GM21360 (cell line): ENCODE measurements around the gene PLS1.
"Not testable (repeated sequence)": the region's sequence is repeated elsewhere in the genome, so short reads cannot be mapped to it uniquely, and the experiment has no call there.

Experiments
- ATAC-seq: cut with Tn5 transposase; IDR thresholded peaks from one replicate; pipeline ENCODE4 v1.9.1; 2021; ENCODE audit warnings: mild to moderate bottlenecking, moderate library complexity; ENCODE audit not compliant: unreplicated experiment

Gene PLS1

DNA sequence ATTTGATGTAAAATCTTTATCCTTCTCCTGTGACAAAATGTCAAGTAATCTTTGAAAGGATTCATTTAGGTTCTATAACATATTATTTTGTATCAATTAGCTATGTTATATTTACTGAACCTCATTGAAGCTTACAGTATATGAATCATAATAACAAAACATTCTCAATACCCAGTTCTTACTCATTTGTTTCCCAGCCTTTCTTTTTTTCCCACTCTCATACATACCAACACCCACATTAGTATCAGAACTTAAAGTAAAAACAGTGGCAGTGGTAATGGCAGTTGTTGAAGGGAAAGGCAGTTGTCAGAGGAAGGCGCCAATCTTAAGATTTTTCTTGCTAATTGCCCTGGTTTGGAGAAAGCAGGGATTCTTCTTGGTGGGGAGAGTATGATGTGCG lies 94.4 kb downstream of the PLS1 start:
- no peak for ATAC-seq

- ATAC-seq, result no peak
These were observed 95.3 kb downstream of the PLS1 start for GRCh38 chr3:142691527-142691926.

DNA sequence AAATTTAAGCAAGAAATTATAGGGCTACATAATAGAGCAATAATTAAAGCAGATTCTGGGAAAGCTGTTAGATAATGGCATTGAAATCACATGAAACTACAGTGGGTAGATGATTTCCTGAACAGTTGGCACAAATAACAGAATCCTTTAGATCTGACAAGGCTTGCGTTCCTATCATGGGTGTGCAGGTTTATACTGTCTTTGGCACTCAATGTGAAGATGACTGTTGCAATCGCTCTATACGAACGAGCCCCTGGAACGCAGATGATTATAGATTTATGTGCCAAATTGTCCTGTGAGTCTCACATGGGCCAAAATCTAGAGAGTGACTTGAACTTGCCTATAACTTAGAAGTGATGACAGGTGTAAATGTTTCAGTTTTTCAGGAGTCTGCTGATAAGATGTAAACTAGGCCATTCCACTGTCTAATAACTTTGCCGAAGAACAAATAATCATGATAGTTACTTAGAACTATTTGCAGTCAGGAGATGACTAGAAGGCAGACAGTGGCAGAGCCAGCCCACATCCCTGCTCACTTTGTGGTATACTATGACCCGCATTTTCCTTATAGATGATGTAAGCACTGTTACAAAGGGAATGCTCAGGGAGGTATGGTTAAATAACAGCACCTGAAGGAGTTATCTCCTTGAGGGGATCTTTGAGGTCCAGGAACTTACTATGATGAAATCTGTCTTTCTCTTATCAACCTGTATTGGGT lies 97.1 kb downstream of the PLS1 start:
- ATAC-seq, result no peak

DNA sequence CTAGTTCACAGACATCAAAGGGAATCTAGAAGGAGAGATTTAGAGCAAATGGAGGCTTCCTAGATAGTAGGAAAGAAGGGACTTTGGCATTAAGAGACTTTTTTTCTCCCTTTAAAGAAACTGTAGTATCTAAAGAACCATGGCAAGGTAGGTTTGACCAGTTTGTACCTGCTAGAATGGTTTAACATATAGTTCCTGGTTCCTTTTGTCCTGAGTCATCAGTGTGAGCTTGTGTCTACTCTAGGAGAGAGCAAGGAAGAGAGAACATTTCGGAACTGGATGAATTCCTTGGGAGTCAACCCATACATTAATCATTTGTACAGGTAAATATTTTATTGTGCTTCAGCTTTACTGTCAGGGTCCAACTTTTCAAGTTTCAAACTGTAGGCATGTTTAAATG lies 98.0 kb downstream of the PLS1 start:
- ATAC-seq, result no peak

GRCh38 chr3:142705198-142705597 lies 109.0 kb downstream of the PLS1 start:
- ATAC-seq, result no peak

DNA sequence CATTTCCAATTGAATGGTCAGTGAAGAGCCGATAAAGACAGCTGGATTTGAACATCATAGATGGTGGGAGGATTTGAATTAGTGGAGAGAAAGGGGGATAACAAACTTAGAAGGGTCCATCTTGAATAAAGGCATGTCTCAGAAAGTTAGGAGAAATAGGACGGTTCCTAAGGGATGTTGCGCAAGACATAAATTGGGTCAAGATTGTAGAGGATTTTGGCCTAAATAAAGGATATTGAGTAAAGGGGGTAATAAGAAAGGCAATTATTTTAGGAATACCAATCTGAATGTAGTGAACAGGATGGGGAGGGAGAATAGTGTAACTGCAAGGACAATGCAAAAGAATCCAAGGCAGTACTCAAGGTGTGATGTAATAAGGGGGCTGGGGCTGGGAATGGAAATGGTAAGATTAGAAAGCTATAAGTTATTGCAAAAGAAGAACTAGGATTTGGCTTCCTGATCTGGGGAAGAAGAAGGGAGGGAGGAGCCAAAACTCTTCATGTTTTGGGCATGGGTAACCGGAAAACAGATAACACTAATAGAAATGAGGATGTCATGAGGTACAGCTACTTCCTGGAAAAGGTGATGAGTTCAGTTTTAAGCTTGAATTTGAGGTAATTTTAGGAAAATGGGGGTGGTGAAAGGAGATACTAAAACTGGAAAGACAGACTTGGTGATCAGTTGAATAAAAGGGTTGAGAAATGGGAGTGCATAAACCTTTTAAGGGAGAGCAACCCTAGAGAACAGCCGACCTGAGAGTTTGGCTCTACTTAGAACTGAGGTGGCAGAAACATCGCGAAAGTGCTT lies 110.3 kb downstream of the PLS1 start:
- ATAC-seq, result no peak

- ATAC-seq, result no peak
These were observed 113.0 kb downstream of the PLS1 start for GRCh38 chr3:142709207-142709606.

- ATAC-seq, result not testable (repeated sequence)
These were observed 118.7 kb downstream of the PLS1 start for GRCh38 chr3:142714882-142715281.

DNA sequence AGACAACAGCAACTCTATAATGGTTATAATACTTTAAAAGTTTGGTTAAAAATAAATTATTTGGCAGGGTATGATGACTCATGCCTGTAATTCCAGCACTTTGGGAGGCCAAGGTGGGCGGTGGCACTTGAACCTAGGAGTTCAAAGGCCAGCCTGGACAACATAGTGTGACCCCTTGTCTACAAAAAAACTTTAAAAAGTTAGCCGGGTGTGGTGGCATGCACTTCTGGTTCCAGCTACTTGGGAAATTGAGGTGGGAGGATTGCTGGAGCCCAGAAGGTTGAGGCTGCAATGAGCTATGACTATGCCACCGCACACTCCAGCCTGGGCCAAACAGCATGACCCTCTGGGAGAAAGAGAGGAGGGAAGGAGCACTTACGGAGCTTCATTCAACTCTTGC lies 119.9 kb downstream of the PLS1 start:
- no peak for ATAC-seq

GRCh38 chr3:142723665-142723967 lies 127.4 kb downstream of the PLS1 start:
- ATAC-seq, result peak; percentile 7

DNA sequence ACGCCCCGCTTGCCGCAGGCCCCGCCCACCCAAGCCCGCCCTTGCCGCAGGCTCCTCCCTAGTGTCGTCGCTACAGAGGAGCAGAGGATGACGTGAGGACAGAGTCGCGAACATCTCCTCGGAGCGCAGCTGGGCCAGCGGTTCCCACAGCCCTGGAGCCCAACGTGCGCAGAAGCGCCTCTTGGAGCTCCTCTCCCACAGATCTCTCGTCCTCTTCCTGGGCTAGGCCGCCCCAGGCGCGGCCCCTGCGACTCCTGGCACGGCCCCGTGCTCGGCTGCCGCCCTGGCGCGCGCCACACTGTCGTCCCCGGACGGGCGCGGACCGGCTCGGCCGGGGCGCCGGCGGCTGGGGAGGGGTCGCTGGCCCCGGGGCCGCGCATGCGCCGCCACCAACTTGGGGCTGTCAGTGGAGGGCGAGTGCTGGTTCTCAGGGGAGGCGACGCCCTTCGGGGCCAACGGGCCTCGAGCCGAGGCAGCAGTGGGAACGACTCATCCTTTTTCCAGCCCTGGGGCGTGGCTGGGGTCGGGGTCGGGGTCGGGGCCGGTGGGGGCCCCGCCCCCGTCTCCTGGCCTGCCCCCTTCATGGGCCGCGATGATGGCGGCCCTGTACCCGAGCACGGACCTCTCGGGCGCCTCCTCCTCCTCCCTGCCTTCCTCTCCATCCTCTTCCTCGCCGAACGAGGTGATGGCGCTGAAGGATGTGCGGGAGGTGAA lies 127.9 kb downstream of the PLS1 start, which contains the start of gene TRPC1:
TRPC1 (plus strand) TSS at position 67 of the 714 bp plus-strand sequence; CDS start at position 593, 526 bp downstream.
- peak; percentile 93 for ATAC-seq

GRCh38 chr3:142724682-142725356 lies 128.6 kb downstream of the PLS1 start:
- ATAC-seq, result peak; percentile 24

DNA sequence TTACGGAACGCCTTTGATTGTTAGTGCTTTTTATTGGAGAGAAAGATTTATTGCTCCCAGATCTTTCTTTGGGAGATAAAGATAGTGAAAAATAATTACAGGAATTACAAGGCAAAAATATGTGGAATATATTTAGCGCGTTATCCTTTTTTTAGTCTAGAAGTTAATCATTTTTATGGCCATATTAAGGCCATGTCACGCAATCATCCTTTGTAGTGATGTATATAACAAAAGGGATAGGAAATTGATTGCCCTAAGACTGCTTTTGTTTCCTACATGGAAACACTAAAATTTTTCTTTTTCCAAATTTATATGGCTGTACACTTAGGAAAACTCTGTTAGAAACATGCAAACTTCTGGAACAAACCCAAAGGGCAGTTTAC lies 129.2 kb downstream of the PLS1 start:
- no peak for ATAC-seq

DNA sequence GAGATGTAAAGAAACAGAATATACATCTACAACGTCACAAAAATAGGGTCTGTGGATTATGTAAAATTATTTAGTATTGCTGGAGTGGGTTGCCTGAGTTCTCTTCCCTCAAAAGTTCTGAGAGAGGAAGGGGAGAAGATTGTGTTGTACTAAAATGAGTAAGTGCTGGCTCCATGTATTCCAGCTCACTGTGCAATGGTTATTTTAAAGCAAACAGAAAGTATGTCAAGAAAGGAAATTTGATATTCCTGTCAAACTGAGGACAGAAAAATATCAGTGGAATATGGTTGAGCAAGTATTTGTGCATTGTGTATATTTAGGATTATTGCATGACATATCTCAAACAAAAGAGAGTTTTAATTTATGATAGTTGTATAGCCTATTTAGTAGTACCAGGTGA lies 129.8 kb downstream of the PLS1 start:
- no peak for ATAC-seq

GRCh38 chr3:142732066-142732465 lies 135.9 kb downstream of the PLS1 start:
- no peak for ATAC-seq

DNA sequence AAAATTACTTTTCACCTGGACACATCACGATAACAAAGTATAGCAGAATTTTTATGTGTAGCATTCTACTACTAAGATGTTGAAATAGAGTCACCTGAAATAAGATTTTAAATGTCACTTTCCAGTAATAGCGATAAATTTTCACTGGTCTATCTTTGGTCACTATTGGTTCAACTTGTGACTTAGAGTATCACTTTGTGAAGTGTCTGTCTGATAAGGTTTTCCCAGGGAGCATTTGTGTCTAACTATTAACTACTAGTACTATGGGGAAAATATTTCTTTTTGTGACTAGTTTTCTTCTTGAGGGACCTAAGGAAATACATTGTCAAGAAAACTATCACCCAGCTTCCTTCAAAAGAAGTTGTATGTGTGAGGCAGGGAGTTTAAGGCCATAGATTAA lies 138.6 kb downstream of the PLS1 start:
- no peak for ATAC-seq

GRCh38 chr3:142735462-142735861 lies 139.3 kb downstream of the PLS1 start:
- no peak for ATAC-seq

GRCh38 chr3:142738396-142738795 lies 142.2 kb downstream of the PLS1 start:
- ATAC-seq, result no peak

DNA sequence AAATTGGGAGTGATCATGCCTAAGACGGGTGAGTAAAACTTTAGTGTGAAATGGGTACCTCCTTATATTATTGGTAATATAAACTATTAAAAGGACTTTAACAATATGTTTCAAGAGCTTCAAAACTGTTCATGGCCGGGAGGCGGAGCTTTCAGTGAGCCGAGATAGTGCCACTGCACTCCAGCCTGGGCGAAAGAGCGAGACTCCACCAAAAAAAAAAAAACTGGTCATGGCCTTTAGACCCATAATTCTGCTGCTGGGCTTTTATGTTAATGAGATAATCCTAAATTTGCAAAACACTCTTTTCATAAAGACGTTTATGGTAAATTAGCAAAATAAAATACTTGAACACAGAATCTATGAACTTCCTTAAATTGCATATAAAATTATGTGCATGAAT lies 150.5 kb downstream of the PLS1 start:
- no peak for ATAC-seq

GRCh38 chr3:142750531-142750930 lies 154.3 kb downstream of the PLS1 start:
- not testable (repeated sequence) for ATAC-seq

- ATAC-seq, result not testable (repeated sequence)
These were observed 156.4 kb downstream of the PLS1 start for GRCh38 chr3:142752605-142753004.
